Left kidney (tissue), 2 donors: ENCODE results near the gene BARX1. TPM values are rescaled to one million over a fixed set of nuclear protein-coding genes. Genes with fewer than 3 reads are reported as not detected.

Experiments
- DNase-seq: peaks from one replicate; pipeline ENCODE4 v3.0.0-alpha.2; 2013
- polyA plus RNA-seq: library from polyadenylated mRNA; unstranded; fragments of 120-200 nt; gene quantifications from one replicate; pipeline ENCODE4 v1.2.1, GENCODE V29; 2013; ENCODE audit not compliant: insufficient read length

BARX1 gene
- polyA plus RNA-seq, 1 donor: 0.25 TPM

GRCh38 chr9:93920131-93920800 lies 34.9 kb downstream of the BARX1 start:
- peak; percentile 26 for DNase-seq

- peak; percentile 30 for DNase-seq
Measured at GRCh38 chr9:93918061-93918460, 37.1 kb downstream of the BARX1 start.

- DNase-seq: no peak
Measured at GRCh38 chr9:93917121-93917853, 37.9 kb downstream of the BARX1 start.

GRCh38 chr9:93916358-93916757 lies 38.8 kb downstream of the BARX1 start:
- DNase-seq: no peak

GRCh38 chr9:93911801-93912554 lies 43.2 kb downstream of the BARX1 start:
- DNase-seq: peak; percentile 44

GRCh38 chr9:93911136-93911745 lies 43.9 kb downstream of the BARX1 start:
- no peak for DNase-seq

GRCh38 chr9:93910598-93910997 lies 44.6 kb downstream of the BARX1 start:
- no peak for DNase-seq

- DNase-seq: no peak
Measured at GRCh38 chr9:93910196-93910595, 45.0 kb downstream of the BARX1 start.

GRCh38 chr9:93909242-93909616 lies 45.9 kb downstream of the BARX1 start:
- no peak for DNase-seq

- peak; percentile 30 for DNase-seq
Measured at GRCh38 chr9:93908591-93909241, 46.4 kb downstream of the BARX1 start.

GRCh38 chr9:93907551-93908199 lies 47.5 kb downstream of the BARX1 start:
- DNase-seq: no peak

- no peak for DNase-seq
Measured at GRCh38 chr9:93906195-93906880, 48.8 kb downstream of the BARX1 start.

GRCh38 chr9:93905473-93906133 lies 49.6 kb downstream of the BARX1 start:
- no peak for DNase-seq

GRCh38 chr9:93904649-93905472 lies 50.3 kb downstream of the BARX1 start:
- no peak for DNase-seq

- DNase-seq: no peak
Measured at GRCh38 chr9:93903886-93904648, 51.1 kb downstream of the BARX1 start.

- DNase-seq: no peak
Measured at GRCh38 chr9:93902780-93903655, 52.1 kb downstream of the BARX1 start.

- DNase-seq: no peak
Measured at GRCh38 chr9:93902051-93902779, 52.9 kb downstream of the BARX1 start.
